HG03354 (cell line): ENCODE data around the gene FOXD4L4.
"Not testable (repeated sequence)": the region's sequence is repeated elsewhere in the genome, so short reads cannot be mapped to it uniquely, and the experiment has no call there.

Experiments
- ATAC-seq: cut with Tn5 transposase; IDR thresholded peaks from one replicate; pipeline ENCODE4 v1.9.1; 2021; ENCODE audit warnings: mild to moderate bottlenecking; ENCODE audit not compliant: unreplicated experiment, poor library complexity, severe bottlenecking

The FOXD4L4 gene

DNA sequence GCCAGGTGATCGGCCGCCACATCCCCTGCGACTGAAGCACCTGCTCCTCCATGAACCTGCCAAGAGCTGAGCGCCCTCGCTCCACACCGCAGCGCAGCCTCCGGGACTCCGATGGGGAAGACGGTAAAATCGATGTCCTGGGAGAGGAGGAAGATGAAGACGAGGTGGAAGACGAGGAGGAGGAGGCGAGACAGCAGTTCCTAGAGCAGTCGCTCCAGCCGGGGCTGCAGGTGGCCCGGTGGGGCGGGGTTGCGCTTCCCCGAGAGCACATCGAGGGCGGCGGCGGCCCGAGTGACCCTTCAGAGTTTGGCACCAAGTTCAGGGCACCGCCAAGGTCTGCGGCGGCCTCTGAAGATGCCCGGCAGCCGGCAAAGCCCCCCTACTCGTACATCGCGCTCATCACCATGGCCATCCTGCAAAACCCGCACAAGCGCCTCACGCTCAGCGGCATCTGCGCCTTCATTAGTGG is at the start of gene FOXD4L4:
FOXD4L4 (plus strand) TSS at position 51 of the 469 bp plus-strand sequence; CDS start at position 51, 0 bp downstream.
- ATAC-seq: not testable (repeated sequence)

DNA sequence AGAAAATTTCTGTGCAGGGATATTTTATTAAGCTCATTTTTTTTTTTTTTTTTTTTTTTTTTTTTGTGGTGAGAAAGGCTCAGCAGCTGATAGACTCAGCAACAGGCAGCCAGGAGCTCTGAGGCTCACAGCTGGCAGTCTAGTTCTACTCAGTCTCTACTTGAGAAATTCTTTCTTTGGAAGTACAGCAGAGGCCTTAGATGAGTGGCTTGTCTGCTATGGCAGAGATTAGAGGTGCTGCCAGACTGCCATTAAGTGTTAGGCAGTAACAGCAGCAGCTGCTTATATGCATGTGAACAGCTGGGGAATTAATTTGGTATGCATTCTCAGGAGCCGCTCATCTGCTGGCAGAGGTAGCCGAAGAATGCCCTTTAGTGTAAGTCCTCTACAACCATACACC is 33.4 kb upstream of the FOXD4L4 start:
- not testable (repeated sequence) for ATAC-seq

DNA sequence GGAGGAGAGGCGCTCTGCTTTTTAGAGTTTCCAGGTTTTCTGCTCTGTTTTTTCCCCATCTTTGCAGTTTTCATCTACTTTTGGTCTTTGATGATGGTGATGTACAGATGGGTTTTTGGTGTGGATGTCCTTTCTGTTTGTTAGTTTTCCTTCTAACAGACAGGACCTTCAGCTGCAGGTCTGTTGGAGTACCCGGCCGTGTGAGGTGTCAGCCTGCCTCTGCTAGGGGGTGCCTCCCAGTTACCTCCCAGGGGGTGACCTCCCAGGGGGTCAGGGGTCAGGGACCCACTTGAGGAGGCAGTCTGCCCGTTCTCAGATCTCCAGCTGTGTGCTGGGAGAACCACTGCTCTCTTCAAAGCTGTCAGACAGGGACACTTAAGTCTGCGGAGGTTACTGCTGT is 22.5 kb upstream of the FOXD4L4 start:
- not testable (repeated sequence) for ATAC-seq

- ATAC-seq: not testable (repeated sequence)
Measured at GRCh38 chr9:65738133-65738532, 1.2 kb downstream of the FOXD4L4 start.
